Keratinocyte (primary cell): ENCODE results near the gene CCDC92.

ENCODE experiments used
- CTCF ChIP-seq, 3 experiments: IDR thresholded peaks in 1 of 3; conservative IDR thresholded peaks in 1 of 3; optimal IDR thresholded peaks in 1 of 3; 2 replicates in 2 of 3; 3 replicates in 1 of 3; pipeline versions ENCODE3 to v1.5.1; 2011; ENCODE audit warnings: low read length in 3 of 3, mild to moderate bottlenecking in 3 of 3, moderate library complexity in 2 of 3, control low read depth in 1 of 3, inconsistent platforms in 1 of 3; ENCODE audit not compliant: insufficient read depth in 2 of 3; ENCODE audit errors: extremely low read depth in 1 of 3
- EZH2 ChIP-seq: IDR thresholded peaks from one replicate; pipeline ENCODE4 v1.6.1; 2012; ENCODE audit warnings: inconsistent platforms, mild to moderate bottlenecking, low read length, moderate library complexity

DNA sequence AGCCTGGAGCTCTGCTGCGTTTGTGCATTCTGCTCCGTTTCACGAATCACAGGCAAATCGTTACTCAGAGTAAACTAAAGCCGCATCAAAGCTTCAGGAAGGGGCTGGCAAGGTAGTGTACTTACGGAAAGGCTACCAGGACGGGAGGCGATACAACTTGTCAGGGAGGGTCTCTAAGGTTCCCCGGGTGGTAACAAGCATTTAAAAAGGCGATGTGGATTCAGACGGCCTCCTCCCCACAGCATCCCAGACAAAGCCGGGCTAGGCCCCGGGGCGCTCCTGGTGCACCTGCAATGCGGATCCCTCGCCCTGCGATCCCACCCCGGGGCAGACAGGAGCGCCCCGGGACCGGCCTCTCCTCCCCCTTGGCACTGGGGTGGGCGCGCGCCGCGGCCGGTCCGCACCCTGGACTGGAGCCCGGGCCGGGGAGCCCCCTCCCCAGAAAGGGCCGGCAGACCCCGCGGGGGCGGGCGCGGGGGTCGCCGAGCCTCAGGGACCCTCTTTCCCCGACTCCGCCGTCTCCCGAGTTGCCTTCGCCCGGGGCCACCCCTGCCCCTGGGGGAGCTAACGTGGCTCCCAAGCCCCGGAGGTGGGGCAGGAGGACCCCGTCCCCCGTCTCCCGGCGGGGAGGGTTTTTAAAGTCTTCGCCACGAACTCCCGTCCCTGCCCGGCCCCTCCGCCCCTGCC, 718 bp downstream of the CCDC92 start:
- TF ChIP-seq EZH2 (no peak), CTCF (optimal IDR thresholded peaks at IDR 0.05 in 1 of 3, IDR thresholded peaks at IDR 0.05 in 1 of 3, conservative IDR thresholded peaks at IDR 0.05 in 1 of 3; ENCODE audit: extremely low read depth in 1 of 3, insufficient read depth in 2 of 3, low read length in 3 of 3) (no peak)
